ENCODE measurements around the gene LRCOL1.

GRCh38 chr12:132561427-132562156, 48.8 kb downstream of the LRCOL1 start:
- peak; percentile 48 for TF ChIP-seq CTCF (IDR thresholded peaks at IDR 0.05; ENCODE audit: low read depth, low read length)
- TF ChIP-seq EZH2phosphoT487 (IDR thresholded peaks at IDR 0.05; ENCODE audit: low read depth) = no peak
